ENCODE data around the gene MYL11.

Gene MYL11

GRCh38 chr16:30418350-30419181 lies 44.0 kb downstream of the MYL11 start (continued):
- TF ChIP-seq CTCF (tag by site-specific recombination; IDR thresholded peaks at IDR 0.05) = no peak
- TF ChIP-seq PRDM4 (tag by site-specific recombination; IDR thresholded peaks at IDR 0.05) = peak; percentile 86

- H3K36me3 ChIP-seq (ENCODE audit: control insufficient read depth in 2 of 2, insufficient read depth in 1 of 2, low read length in 2 of 2) = peaks cover 39 to 89% of the 10 kb centered on the region in 2 experiments; a peak in 2 of 3 replicates
- H3K4me1 ChIP-seq (ENCODE audit: control insufficient read depth, insufficient read depth, low read length) = peaks cover 12% of the 10 kb centered on the region
- H3K27ac ChIP-seq (ENCODE audit: extremely low read depth, low read depth, low read length) = no peak overlapping the region
- no peak overlapping the region for H3K4me3 ChIP-seq (ENCODE audit: low read depth, low read length)
- H3K9me3 ChIP-seq (ENCODE audit: control insufficient read depth, insufficient read depth, low read depth, low read length) = no peaks in the 10 kb centered on the region
- ChIA-PET POLR2A (interaction anchor here (1.0 to 1.6 kb wide), 2 partner anchors 9 to 59 kb away, joined by 3 to 4 read pairs; partner anchors contain the start of gene DCTPP1), CTCF (interaction anchor here (0.5 to 2.7 kb wide), 4 partner anchors 9 to 209 kb away, joined by 3 to 13 read pairs (median 4); partner anchors contain the start of gene DCTPP1)
- TF ChIP-seq ZNF311 (tag by site-specific recombination; IDR thresholded peaks at IDR 0.05; ENCODE audit: borderline replicate concordance) (no peak), PRDM1 (tag by site-specific recombination; IDR thresholded peaks at IDR 0.05) (peak; percentile 99), PRDM2 (tag by site-specific recombination; IDR thresholded peaks at IDR 0.05; ENCODE audit: borderline replicate concordance) (no peak), ZBTB49 (tag by site-specific recombination; IDR thresholded peaks at IDR 0.05; ENCODE audit: low read depth) (no peak), ZNF626 (tag by site-specific recombination; IDR thresholded peaks at IDR 0.05) (no peak)
Measured at GRCh38 chr16:30421010-30421409, 46.4 kb downstream of the MYL11 start.

Data from HEK293 (cell line).